Measurements from ENCODE around the gene EHD4. TPM values are rescaled to one million over a fixed set of nuclear protein-coding genes. Genes with fewer than 3 reads are reported as not detected.

The EHD4 gene
- total RNA-seq, 1 donor from 2014 or later = 9.1 TPM

- intact Hi-C loops (cut with micrococcal nuclease) = no loop called here
Observed at GRCh38 chr15:41885321-41885720, 87.0 kb downstream of the EHD4 start.

DNA sequence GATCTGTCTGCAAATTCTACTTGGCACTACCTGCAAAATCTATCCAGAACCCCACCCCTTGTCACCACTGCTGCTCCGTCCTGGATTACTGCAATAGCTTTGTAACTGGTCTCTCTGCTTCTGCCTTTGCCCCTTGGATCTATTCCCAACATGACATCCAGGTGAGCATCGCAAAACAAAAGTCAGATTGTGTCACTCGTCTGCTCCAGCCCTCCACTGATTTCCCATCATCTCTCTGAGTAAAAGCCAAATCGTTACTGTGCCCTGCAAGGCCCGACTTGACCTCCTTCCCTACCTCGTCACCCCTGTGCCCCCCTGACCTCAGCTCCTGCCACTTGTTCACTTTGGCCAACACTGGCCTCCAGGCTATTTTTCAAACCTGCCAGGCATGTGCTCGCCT, 87.9 kb downstream of the EHD4 start:
- intact Hi-C loops (cut with micrococcal nuclease) = no loop called here

- intact Hi-C loops (cut with micrococcal nuclease) = no loop called here
Observed at GRCh38 chr15:41883484-41883825, 88.9 kb downstream of the EHD4 start.

DNA sequence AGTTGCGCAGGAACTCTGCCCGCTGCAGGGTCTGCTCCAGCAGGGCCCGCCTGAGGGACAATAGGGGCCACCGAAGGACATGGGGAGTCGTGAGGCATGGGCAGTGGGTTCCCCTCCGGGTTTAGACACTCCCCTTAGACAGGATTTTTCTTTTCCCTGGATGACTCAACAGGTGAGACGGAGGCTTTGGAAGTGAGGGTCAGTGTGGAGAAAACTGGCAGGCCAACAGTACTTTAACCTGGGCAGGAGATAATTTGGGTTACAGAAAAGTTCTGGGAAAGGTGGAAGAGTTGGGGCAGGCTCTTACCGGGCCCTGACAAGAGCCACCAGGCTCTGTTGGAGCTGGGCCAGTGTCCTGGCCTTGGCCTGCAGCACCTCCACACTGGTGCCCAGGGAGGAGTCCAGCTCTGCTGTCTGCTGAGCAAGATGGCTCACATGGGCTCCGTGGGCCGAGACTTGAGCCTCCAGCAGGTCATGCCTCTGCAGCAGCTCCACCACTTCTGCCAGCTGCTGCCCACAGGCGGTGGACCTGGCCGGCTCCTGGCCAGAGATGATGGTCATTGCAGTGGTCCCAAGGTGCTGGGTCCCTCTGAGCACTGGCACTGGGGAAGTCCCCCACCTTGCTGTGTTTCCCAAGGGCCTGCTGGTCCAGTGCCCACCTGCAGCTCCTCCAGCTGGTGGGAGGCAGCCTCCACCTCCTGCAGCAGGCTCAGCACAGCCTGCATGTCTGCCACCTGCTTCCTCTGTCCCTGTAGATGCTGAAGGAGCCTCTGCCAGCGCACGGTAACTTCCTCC, 89.5 kb downstream of the EHD4 start:
- intact Hi-C loops (cut with micrococcal nuclease) = no loop called here

DNA sequence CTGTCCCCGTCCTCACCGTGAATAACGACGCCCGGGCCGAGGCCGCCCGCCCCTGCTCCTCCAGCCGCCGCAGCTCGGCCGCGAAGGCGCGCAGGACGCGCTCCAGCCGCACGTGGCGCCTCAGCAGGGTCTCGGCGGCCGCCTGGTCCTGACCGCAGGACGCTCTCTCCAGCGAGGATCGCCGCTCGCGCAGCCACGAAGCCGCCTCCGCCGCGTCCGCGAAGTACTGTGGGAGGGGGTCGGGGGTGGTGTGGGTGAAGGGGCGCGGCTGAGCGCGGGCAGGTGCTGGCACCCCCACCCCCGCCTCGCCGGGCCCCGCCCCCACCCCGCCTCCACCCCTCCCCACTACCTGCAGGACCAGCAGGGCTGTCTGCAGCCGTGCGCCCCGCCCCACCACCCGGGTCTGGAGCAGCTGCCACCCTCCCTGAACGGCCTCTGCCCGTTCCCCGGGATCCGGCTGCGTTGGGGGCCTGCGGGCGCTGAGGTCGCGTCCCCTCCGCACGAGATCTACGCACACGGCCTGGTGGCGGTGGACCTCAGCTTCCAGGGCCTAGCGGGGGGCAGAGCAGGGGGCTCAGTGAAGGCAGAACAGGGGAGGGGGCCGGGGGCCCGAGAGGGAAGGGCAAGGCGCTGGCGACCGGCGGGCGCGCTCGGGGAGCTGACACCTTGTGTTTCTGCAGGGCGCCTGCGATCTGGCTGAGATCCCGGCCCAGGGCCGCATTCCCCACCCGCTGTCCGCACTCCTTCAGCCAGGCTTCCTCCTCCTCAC, 90.3 kb downstream of the EHD4 start:
- intact Hi-C loops (cut with micrococcal nuclease) = no loop called here

DNA sequence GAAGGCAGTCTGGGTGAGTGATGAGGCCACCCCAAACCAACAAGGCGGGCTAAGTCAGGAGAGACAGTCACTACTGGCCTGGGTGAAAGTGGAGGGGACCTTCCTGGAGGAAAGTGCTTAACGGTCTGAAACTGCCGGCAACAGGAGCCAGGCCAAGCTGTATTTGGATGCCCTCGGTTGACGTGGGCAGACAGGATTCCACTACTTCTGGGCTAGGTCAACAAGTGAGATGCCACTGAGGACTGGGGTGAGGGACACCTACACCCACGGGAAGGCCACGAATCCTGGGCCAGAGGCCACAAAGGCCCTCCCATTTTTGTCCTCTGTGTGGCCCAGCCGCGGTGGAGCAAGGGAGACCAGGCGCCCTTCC, 90.8 kb downstream of the EHD4 start:
- intact Hi-C loops (cut with micrococcal nuclease) = no loop called here

DNA sequence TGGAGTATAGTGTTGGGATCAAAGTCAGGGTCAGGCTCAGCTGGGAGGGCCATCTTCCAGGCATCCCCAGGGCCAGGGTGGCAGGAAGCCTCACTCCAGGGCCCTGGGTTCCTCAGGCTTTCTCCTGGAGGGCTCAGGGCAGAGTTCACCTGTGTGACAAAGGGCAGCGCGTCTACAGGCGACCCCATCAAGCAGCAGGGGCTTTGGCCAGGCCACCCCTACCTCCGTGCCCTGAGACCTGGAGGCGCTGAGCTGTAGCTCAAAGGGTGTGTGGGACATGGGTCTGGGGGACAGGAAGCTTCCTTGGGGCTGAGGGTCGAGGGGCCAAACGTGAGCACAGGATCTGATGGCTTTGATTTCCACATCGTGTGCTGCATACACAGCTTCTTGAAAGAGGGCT, 91.3 kb downstream of the EHD4 start:
- intact Hi-C loops (cut with micrococcal nuclease) = no loop called here

DNA sequence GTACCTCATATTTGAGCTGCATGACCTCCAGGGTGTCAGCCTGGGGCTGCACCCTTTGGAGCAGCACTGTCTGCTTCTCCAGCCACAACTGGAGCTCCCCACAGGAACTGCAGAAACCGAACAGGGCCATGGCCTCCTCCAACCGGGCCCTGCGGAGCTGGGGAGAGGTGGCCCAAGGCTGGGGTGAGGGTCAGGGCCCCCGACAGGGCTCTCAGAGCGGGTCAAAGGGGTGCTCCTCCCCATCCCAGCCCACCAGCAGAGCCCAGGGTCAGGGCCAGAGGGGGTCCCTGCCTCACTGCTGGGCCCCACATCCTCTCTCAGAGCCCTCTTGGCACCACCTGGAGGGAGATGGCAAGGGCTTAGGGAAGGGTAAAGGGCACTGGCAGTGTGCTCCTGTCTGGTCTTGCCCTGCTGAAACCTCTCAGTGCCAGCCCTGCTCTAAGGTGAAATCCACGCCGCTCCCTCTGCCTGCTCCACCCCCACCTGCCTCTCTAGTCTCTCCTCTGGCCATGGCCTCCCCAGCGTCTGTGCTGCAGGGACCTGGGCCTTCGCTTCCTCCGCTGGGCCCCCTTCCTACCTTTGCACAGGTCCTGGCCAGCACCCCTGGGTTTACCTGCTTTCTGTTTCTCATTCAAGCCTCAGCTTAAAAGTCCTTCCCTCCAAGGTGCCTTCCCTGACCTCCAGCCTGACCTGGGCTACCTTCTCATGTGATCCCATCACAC, 92.0 kb downstream of the EHD4 start:
- intact Hi-C loops (cut with micrococcal nuclease) = no loop called here

DNA sequence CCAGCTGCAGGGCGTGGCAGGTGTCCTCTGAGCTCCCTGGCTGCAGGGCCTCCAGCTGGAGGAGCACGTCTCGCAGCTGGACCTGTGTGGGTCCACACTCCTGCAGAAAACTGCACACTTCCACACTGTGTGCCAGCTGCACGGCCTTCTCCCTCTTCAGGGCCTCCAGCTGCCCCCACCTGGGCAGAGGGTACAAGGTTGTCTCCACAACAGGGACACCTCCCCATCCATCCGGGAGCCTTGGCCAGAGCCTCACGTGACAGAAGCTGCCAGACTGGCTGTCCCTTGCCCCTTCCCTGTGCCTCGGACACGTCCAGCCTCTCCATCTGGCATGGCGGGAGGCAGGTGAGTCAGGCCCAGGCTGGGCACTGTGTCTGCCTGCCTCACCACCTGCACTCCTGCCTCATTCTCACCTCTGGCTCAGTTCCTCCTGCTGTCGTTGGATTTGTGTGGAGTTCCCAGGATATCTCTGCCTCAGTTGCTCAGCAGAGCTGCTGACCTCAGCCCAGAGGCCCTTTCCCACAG, 93.0 kb downstream of the EHD4 start:
- intact Hi-C loops (cut with micrococcal nuclease) = no loop called here

- intact Hi-C loops (cut with micrococcal nuclease) = no loop called here
Observed at GRCh38 chr15:41878355-41878699, 94.0 kb downstream of the EHD4 start.

- intact Hi-C loops (cut with micrococcal nuclease) = no loop called here
Observed at GRCh38 chr15:41877631-41878354, 94.6 kb downstream of the EHD4 start.

DNA sequence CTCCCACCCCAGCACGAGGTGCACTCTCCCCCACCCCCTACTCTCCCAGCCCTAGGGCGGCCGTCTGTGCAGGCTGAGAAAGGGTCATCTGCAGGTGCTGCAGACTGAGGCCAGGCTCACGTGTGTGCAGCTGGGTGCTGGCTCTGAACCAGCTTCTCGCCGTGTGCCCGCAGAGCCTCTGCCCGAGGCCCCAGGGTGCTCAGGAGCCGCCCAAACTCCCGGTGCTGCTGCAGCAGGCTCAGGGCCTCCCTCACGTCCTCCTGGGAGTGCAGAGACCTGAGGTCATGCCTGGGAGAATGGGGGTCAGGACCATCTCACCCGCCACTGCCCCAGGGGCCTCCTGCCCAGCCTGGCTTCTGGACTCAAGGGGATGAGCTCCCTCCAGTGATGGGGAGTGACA, 95.7 kb downstream of the EHD4 start:
- intact Hi-C loops (cut with micrococcal nuclease) = no loop called here

DNA sequence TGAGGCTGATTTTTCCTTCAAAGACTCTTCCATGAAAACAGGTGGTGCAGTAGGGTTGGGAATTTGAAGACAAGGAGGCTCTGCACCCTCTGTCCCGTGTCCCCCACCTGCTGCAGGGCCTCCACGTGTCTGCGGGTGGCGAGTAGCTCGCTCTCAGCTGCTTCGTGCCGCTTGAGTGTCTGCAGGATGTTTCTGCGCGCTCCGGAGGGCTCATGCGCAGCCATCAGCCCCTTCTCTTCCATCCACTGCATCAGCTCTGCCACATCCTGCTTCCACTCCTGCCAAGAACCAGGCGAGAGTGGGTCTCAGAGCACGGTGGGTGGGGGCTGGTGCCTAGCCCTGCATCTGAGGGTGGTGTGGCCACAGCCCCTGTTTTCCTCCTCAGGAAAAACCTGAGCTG, 96.3 kb downstream of the EHD4 start:
- intact Hi-C loops (cut with micrococcal nuclease) = no loop called here

DNA sequence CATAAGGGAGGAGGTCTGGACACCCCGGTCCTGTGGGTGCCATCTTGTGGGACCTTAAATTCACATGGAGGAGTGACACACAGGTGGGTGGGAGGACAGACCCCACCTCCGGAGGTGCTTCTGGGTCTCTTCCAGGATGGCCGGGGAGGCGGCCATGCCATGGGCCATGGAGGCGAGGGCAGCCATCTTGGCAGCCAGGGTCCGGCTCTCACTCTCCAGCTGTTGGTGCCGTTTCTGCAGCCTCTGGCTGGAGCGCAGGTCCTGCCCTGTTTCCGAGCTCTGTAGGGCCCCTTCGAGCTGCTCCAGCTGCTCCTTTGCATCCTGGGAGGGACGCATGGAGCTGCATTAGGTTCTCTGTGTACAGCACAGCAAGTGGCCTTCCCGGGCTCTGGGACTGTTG, 97.6 kb downstream of the EHD4 start:
- intact Hi-C loops (cut with micrococcal nuclease) = no loop called here

DNA sequence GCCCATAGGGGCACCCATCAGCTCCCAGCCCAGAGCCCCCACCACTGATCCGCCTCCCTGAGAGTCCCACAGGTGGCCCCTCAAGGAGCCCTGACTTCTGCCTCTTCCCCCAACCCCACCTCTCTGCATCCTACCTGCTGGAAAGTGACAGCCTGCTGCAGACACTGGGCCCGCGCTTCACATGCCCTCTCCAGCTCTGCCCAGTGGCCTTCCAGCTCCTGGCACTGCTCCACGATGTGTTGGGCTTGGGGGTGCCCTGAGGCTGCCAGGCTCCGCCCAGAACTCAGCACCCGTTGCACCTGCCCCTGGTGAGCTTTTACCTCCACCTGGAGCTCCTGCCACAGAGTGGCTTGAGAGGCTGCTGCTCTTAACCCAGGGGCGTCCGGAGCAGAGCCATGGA, 98.6 kb downstream of the EHD4 start:
- intact Hi-C loops (cut with micrococcal nuclease) = no loop called here

DNA sequence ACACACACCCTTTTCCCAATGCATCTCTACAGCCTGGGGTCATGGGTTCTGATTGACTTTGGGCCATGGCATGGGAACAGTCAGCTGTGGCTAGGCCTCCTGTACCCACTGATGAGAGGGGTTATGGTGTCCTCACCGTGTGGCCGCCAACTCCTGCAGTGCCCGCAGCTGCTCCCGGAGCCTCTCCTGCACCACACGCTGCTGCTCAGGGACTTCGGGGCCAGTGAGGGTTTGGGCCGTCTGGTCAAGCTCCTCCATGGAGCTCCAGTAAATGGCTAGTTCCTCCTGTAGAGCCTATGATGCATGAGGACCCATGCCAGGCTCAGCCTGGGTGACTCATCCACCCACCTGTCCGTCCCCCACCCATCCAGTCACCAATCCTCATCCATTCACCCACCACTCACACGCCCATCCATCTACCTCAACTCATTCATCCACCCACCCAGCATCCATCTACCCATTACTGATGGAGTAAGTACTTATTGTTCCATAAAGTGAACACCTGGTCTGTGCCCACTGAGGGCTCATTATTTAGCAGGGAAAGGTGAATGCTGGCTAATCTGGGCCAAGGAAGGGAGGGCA, 100.1 kb downstream of the EHD4 start:
- intact Hi-C loops (cut with micrococcal nuclease) = no loop called here

DNA sequence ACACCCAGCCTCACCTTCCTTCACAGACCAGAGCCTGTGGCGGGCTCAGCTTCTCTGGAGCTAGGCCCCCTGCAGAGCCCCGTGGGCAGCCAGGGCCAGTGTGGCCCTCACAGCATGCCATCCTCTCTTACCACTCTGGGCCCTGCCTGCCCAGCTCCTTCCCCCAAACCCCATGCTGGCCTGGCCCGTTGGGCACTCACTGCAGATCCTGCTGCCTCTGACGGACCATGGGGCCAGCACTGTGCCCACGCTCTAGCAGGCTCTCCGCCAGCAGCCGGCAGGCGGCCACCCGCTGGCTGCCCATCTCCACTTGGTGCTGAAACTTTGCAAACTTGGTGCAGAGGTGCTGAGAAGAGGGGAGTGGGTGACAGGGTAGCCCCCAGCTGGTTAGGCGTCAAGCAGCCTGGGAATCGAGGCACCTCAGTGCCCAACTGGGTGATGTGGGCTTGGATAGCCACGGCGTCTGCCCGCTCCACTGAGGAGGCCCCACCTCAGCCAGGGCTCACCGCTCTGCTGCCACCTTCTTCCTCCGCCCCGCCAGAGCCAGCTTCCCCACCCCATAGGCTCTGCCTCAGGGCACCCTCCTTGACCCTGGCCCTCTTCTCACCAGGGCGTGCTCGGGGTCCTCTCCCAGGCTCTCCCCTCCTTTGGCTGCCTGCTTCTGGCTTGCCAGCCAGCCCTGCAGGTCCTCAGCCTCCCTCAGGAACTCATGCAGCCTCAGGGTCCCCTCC, 101.0 kb downstream of the EHD4 start:
- intact Hi-C loops (cut with micrococcal nuclease) = no loop called here

DNA sequence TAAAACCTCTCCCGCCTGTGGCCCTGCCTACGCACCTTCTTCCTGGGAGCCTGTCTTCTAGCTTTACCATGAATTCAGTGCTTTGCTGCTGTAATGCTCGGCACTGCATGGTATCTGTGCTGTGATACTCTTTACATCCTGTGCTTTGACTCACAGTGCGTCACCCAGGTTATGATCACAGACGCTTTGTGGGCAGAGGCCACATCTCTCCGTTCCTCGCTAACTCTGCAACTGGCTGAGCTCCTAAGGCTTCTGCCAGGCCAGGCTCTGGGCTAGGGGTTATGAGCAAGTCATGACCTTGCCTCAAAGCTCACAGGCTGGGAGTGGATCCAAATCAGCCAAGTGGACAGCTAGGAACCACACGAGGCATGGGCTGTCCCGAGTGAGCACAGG, 101.7 kb downstream of the EHD4 start:
- intact Hi-C loops (cut with micrococcal nuclease) = no loop called here

DNA sequence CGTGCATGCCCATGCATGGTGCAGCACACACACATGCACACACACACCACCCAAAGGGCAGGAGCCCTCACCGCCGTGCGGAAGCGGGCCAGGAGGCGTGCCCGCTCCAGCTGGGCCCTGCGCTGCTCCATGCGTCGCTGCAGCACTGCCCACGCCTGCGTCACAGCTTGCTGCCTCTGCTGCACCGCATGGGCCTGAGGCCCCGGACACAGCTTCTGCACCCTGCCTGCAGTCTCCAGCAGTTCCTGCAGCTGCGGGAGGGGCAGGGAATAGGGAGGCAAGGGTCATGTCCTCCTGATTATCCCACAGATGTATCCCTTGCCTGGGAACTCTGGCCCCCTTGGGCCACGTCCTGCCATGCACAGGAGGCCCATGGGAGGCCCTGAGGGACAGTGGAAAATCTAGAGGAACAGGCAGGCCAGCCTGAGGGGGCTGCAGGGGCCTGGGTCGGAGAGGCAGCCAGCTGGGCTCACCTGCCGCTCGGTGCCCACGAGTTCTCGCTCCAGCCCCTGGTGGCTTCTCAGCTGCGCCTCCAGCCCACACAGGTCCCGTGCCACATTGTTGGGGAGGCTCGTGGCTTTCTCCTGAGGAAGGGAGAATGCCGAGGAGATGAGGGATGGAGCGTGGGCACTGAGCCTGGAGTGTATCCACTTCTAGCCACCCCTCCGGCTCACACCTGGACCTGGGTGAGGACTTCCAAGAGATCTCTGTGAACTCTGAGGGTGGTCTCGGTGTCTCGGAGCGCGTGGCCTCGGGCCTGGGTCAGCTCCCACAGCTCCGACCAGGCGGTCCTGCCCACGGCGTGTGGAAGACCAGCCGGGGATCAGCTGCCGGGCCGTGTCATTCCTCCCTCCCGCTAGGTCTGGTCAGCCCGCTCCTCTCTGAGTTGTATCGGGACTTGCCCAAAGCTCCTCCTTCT, 102.3 kb downstream of the EHD4 start:
- intact Hi-C loops (cut with micrococcal nuclease) = no loop called here

DNA sequence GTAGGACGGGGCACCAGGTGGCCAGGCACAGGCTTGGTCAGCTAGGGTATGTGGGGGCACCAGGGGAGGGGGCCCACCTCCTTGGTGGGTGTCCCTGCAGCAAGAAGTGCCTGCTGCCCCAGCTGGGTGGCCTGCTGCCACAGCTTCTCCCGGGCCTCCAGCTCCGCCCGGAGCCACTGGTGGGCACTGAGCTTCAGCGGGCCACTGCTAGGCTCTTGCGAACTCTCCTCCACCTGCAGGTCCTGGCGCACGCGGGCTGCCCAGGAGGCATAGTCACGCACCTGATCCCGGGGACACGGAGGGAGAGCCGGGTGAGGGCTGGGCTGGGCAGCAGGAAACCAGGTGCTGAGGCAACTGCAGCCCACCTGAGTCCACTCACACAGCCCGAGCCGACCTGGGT, 104.0 kb downstream of the EHD4 start:
- intact Hi-C loops (cut with micrococcal nuclease) = no loop called here
